ENCODE data around the gene CLOCK. TPM values are rescaled to one million over a fixed set of nuclear protein-coding genes. Genes with fewer than 3 reads are reported as not detected.
A peak's percentile ranks its signal among the peaks of the same experiment; 100 is the strongest.

Gene CLOCK
- total and polyA plus RNA-seq, 12 donors, result 6.9 to 37.0 (median 27.9) TPM

DNA sequence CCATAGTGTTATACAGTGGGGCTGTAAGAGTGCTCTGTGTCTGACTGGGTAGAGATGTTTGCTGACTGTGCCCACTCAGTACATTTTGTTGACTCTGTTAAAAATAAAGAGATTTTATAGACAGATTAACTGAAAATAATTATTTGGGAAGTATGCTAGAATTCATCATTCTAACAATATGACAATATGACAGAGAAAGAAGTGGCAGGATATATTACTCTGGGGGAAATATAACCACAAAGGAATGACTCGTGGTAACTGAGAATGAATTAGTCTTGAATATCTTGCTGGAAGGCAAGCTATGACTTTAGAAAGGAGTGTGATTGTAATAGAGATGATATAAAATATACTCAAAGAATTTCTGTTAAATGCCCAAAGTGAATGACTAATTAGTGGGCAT lies 104.2 kb downstream of the CLOCK start:
- peaks cover 0 to 17% of the 10 kb centered on the region in 2 donors for H3K36me3 ChIP-seq (replicated peaks in 1 of 2)
- 51 to 71% (median 68%) methylated on average over 1 of the region's 1 CpG for WGBS, 4 donors

GRCh38 chr4:55440786-55441185 lies 105.9 kb downstream of the CLOCK start:
- Histone ChIP-seq H3K36me3 (replicated peaks in 1 of 2) (peaks cover 0 to 30% of the 10 kb centered on the region in 2 donors), H3K27ac (no peak overlapping the region), H3K4me1 (replicated peaks in 1 of 2) (peaks cover 0 to 17% of the 10 kb centered on the region in 2 donors), H3K27me3 (no peaks in the 10 kb centered on the region), H3K9me3 (replicated peaks in 1 of 3) (no peaks in the 10 kb centered on the region), H3K4me3 (no peak overlapping the region)
- no peak for DNase-seq
- no peak for TF ChIP-seq POLR2A (IDR thresholded peaks at IDR 0.05)
- TF ChIP-seq CTCF (IDR thresholded peaks at IDR 0.05), result no peak
- 93 to 98% (median 97%) methylated on average over 2 of the region's 2 CpGs for WGBS, 4 donors
- intact Hi-C loops (cut with DNase I), result no loop called here

More for the DNA sequence above, 104.2 kb downstream of the CLOCK start:
- H3K27ac ChIP-seq, result no peak overlapping the region
- H3K9me3 ChIP-seq (replicated peaks in 1 of 3), result no peaks in the 10 kb centered on the region
- no peak overlapping the region for H3K4me3 ChIP-seq
- no peak for DNase-seq
- TF ChIP-seq CTCF (IDR thresholded peaks at IDR 0.05) (no peak), POLR2A (IDR thresholded peaks at IDR 0.05) (no peak)
- intact Hi-C loops (cut with DNase I), result no loop called here
- peaks cover 0 to 12% of the 10 kb centered on the region in 2 donors for H3K4me1 ChIP-seq (replicated peaks in 1 of 2)
- H3K27me3 ChIP-seq, result no peaks in the 10 kb centered on the region

DNA sequence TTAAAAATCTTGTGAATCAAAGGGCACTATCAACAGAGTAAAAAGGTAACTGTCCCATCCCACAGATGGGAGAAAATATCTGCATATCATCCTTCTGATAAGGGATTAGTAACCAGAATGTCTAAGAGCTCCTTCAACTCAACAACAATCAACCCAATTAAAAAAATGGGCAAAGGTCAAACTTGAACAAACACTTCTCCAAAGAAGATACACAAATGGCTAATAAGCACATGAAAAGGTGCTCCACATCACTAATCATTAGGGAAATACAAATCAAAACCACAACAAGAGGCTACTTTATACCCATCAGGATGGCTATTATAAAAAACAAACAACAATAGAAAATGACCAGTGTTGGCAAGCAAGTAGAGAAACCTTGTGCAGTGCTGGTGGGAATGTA lies 107.7 kb downstream of the CLOCK start:
- no peak for DNase-seq
- H3K27me3 ChIP-seq, result no peaks in the 10 kb centered on the region

GRCh38 chr4:55438314-55438713 lies 108.4 kb downstream of the CLOCK start:
- whole genome bisulfite sequencing, 4 donors, result 87 to 93% (median 92%) methylated on average over 2 of the region's 2 CpGs
- intact Hi-C loops (cut with DNase I), result loop anchor here in 1 of 2 donors (10.0 kb wide), 1 partner anchor 94 kb away; the partner anchor contains the start of gene SRD5A3
- H3K36me3 ChIP-seq (replicated peaks in 1 of 2), result peaks cover 0 to 52% of the 10 kb centered on the region in 2 donors
- peaks cover 0 to 22% of the 10 kb centered on the region in 2 donors for H3K4me1 ChIP-seq (replicated peaks in 1 of 2)
- DNase-seq, result no peak
- H3K27me3 ChIP-seq, result no peaks in the 10 kb centered on the region
- TF ChIP-seq CTCF (IDR thresholded peaks at IDR 0.05) (no peak), POLR2A (IDR thresholded peaks at IDR 0.05) (no peak)
- H3K9me3 ChIP-seq (replicated peaks in 1 of 3), result no peaks in the 10 kb centered on the region
- peak overlapping the region in 2 of 5 donors; percentile 23 to 39 for H3K27ac ChIP-seq
- no peak overlapping the region for H3K4me3 ChIP-seq

More for the DNA sequence above, 107.7 kb downstream of the CLOCK start:
- no peak overlapping the region for H3K27ac ChIP-seq
- TF ChIP-seq CTCF (IDR thresholded peaks at IDR 0.05) (no peak), POLR2A (IDR thresholded peaks at IDR 0.05) (no peak)
- H3K9me3 ChIP-seq (replicated peaks in 1 of 3), result no peaks in the 10 kb centered on the region
- H3K36me3 ChIP-seq (replicated peaks in 1 of 2), result peaks cover 0 to 46% of the 10 kb centered on the region in 2 donors
- intact Hi-C loops (cut with DNase I), result loop anchor here in 1 of 2 donors (10.0 kb wide), 1 partner anchor 94 kb away; the partner anchor contains the start of gene SRD5A3
- no peak overlapping the region for H3K4me3 ChIP-seq
- peaks cover 0 to 22% of the 10 kb centered on the region in 2 donors for H3K4me1 ChIP-seq (replicated peaks in 1 of 2)

Measured in adrenal gland (tissue), 12 donors.